Chondrocyte (in vitro differentiated cells): ENCODE results near the gene SLC22A5. TPM values are rescaled to one million over a fixed set of nuclear protein-coding genes. Genes with fewer than 3 reads are reported as not detected.

Experiments
- DNase-seq: peaks from one replicate; pipeline ENCODE4 v3.0.0; 2021; ENCODE audit warnings: mixed read lengths, low spot score
- H3K27ac Mint-ChIP-seq: one replicate; pipeline ENCODE4 v1.8.0; 2021; ENCODE audit warnings: mild to moderate bottlenecking, moderate library complexity, mixed read lengths; ENCODE audit not compliant: unreplicated experiment
- H3K27me3 Mint-ChIP-seq: 2 replicates; pipeline ENCODE4 v1.8.0; 2021; ENCODE audit warnings: low read depth, mixed read lengths
- H3K36me3 Mint-ChIP-seq: 2 replicates; pipeline ENCODE4 v1.8.0; 2021; ENCODE audit warnings: low read depth, mixed read lengths
- H3K4me1 Mint-ChIP-seq: 2 replicates; pipeline ENCODE4 v1.8.0; 2021; ENCODE audit warnings: low read depth, mild to moderate bottlenecking, mixed read lengths
- H3K4me3 Mint-ChIP-seq: one replicate; pipeline ENCODE4 v1.8.0; 2021; ENCODE audit warnings: mild to moderate bottlenecking, moderate library complexity, mixed read lengths; ENCODE audit not compliant: unreplicated experiment
- H3K9me3 Mint-ChIP-seq: 2 replicates; pipeline ENCODE4 v1.8.0; 2021; ENCODE audit warnings: low read depth, mixed read lengths
- total RNA-seq: library from RNA; stranded (reverse); gene quantifications from 3 replicates; pipeline ENCODE4 v1.2.1, GENCODE V29; 2021
- TF ChIP-seq, protein P1 (sequence below): fragments of 200-600 bp; sonication (generic); IDR thresholded peaks from 2 replicates; pipeline ENCODE4 v1.5.0; 2021; ENCODE audit warnings: antibody characterized with exemption, mild to moderate bottlenecking, moderate library complexity

The SLC22A5 gene
- total RNA-seq, 1 donor from 2014 or later: 6.1 TPM

DNA sequence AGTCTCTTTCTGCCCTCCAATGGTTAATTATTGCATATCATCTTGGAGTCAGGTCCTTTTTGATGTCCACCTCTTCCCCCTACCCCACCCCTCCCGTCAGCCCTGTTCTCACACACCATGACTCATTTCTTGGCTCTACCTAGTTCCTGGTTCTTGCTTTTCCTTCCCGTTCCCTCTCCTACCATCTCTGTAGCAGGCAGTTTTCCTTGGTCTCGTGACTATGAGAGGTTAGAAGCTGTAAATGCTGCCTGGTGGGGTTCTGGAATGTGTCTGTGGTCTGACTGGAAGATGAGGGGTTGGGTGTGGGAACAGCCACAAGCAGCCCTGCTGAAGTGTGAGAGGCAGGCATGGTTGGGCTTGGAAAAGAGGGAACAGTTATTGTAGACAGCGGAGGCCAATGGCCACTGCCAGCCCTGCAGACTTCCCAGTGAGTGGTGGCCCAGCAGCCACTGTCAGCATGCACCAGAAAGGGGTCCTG is 18.2 kb downstream of the SLC22A5 start:
- H3K4me3 Mint-ChIP-seq: peak overlapping the region; percentile 44

DNA sequence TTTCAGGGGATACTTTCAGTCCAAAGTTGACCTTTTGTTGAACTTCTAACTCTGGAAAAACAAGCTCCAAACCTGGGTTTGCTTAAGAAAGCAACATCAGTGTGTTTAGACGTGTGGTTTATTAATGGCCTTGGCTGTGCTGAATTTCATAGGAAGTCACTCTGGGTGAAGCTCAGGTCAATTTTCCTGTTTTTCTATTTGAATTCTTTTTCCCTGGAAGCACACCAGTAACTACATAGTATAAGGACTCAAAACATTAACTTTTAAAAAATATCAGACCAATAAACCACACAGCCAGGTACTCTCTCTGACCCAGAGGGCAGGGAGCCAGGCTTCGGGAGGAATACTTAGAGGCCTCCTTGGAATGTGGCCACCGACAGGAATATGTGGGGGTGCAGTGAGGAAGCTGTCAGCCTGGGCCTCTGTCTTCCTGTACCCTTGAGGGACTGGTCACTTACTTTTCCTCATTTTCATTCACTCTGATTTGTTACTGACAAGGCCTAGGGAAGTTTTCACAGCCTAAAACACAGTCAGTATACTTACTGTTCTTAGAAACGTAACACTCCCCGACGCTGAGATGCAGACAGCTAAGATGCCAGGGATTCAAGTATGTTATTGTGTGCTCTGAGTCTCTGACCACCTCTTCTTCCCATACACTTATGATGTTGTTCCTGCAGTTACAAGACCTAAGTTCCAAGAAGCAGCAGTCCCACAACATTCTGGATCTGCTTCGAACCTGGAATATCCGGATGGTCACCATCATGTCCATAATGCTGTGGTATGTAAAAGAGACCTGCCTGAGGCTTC is 18.9 kb downstream of the SLC22A5 start:
- peak overlapping the region; percentile 100 for H3K27ac Mint-ChIP-seq
- TF ChIP-seq, protein P1, sequence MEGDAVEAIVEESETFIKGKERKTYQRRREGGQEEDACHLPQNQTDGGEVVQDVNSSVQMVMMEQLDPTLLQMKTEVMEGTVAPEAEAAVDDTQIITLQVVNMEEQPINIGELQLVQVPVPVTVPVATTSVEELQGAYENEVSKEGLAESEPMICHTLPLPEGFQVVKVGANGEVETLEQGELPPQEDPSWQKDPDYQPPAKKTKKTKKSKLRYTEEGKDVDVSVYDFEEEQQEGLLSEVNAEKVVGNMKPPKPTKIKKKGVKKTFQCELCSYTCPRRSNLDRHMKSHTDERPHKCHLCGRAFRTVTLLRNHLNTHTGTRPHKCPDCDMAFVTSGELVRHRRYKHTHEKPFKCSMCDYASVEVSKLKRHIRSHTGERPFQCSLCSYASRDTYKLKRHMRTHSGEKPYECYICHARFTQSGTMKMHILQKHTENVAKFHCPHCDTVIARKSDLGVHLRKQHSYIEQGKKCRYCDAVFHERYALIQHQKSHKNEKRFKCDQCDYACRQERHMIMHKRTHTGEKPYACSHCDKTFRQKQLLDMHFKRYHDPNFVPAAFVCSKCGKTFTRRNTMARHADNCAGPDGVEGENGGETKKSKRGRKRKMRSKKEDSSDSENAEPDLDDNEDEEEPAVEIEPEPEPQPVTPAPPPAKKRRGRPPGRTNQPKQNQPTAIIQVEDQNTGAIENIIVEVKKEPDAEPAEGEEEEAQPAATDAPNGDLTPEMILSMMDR: no peak
- no peak overlapping the region for H3K4me3 Mint-ChIP-seq
- H3K27me3 Mint-ChIP-seq: no peaks in the 10 kb centered on the region
- DNase-seq: no peak
- H3K9me3 Mint-ChIP-seq: no peaks in the 10 kb centered on the region
- H3K36me3 Mint-ChIP-seq: peaks cover 6% of the 10 kb centered on the region
- H3K4me1 Mint-ChIP-seq: peaks cover 60% of the 10 kb centered on the region

More for the DNA sequence above, 18.2 kb downstream of the SLC22A5 start:
- H3K27me3 Mint-ChIP-seq: no peaks in the 10 kb centered on the region
- TF ChIP-seq, protein P1: no peak
- peak; percentile 93 for DNase-seq
- H3K9me3 Mint-ChIP-seq: no peaks in the 10 kb centered on the region
- H3K4me1 Mint-ChIP-seq: peaks cover 60% of the 10 kb centered on the region
- H3K27ac Mint-ChIP-seq: peak overlapping the region; percentile 100
- H3K36me3 Mint-ChIP-seq: peaks cover 5% of the 10 kb centered on the region

DNA sequence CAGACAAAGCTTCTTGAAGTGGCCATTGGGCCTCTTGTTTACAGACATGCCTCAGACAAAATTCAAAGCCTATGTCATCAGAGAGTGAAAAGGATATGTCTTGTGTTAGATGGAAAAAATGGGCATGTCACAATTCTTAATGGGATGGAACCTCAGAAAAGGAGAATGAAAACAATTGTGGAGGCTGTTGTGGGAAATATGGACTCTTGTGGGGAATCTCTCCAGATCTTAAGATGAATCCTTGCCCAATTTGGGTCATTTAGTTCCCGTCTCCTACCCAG is 19.5 kb downstream of the SLC22A5 start:
- Mint-ChIP-seq H3K27me3 (no peaks in the 10 kb centered on the region), H3K9me3 (no peaks in the 10 kb centered on the region), H3K4me1 (peaks cover 60% of the 10 kb centered on the region), H3K27ac (peak overlapping the region; percentile 100), H3K4me3 (peak overlapping the region; percentile 17), H3K36me3 (peaks cover 11% of the 10 kb centered on the region)
- TF ChIP-seq, protein P1: no peak
- no peak for DNase-seq

DNA sequence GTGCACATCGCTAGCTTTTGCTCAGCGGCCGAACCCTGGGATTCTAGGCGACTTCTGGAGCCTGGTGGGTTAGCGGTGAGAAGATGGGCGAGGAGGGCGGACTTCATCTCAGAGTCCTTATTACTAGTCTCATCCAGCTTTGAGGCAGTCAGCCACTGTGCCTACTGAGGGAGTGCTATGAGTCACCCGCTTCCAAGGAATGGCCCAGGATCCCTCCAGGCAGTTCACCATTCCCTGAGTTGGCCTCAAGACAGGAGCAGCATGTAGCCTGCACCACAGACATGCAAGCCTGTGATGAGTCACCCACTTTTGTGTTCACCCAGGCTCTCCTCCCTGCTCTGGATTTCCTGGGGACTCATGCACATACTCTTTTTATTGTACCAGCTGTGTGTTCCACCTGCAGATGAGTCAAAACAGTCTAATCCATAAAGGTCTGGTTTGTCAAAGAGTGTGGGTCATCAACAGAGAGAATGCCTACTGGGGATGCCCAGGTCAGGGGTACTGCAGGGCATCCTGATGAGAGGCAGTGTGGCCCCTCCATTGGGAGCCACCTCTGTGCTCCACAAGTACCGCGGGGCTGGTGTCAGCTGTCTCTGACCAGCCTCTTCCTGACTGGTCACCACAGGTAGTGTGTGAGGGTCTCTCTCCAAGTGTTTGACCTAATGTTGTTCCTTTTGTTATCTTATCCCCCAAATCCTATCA is 20.2 kb downstream of the SLC22A5 start:
- H3K36me3 Mint-ChIP-seq: peaks cover 16% of the 10 kb centered on the region
- peaks cover 60% of the 10 kb centered on the region for H3K4me1 Mint-ChIP-seq

DNA sequence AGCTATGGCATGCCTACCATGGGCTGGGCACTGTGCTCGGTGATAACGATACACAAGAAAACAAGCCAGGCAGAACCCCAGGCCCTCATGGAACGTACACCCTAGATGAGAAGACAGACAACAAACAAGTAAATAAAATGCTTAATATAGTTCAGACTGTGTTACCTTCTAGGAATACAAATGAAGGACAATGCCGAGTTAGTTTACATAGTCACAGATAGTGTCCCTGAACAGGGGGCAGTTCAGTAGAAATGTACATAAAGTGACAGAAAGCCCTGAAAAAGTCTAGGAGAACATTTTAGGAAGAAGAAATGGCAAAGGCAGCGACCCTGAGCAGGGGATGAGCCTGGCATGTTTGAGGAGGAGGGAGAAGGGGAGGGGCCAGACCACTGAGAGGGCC is 21.7 kb downstream of the SLC22A5 start:
- H3K4me1 Mint-ChIP-seq: peaks cover 52% of the 10 kb centered on the region
- no peak for DNase-seq
- no peaks in the 10 kb centered on the region for H3K9me3 Mint-ChIP-seq
- TF ChIP-seq, protein P1: no peak
- H3K4me3 Mint-ChIP-seq: no peak overlapping the region
- peaks cover 20% of the 10 kb centered on the region for H3K36me3 Mint-ChIP-seq
- H3K27ac Mint-ChIP-seq: peak overlapping the region; percentile 18
- H3K27me3 Mint-ChIP-seq: no peaks in the 10 kb centered on the region

More for the DNA sequence above, 20.2 kb downstream of the SLC22A5 start:
- H3K27me3 Mint-ChIP-seq: no peaks in the 10 kb centered on the region
- peak; percentile 94 for DNase-seq
- H3K27ac Mint-ChIP-seq: peak overlapping the region; percentile 100
- no peaks in the 10 kb centered on the region for H3K9me3 Mint-ChIP-seq
- peak overlapping the region; percentile 17 for H3K4me3 Mint-ChIP-seq
- TF ChIP-seq, protein P1: no peak
